Measurements from ENCODE around the gene DUSP1.

GRCh38 chr5:172791286-172791685, 20.3 kb upstream of the DUSP1 start:
- TF ChIP-seq CTCF (IDR thresholded peaks at IDR 0.05) (no peak), POLR2A (IDR thresholded peaks at IDR 0.05) (no peak)
